Heart left ventricle (tissue), 16 donors: Measurements from ENCODE around the gene TMEM106C. TPM values are rescaled to one million over a fixed set of nuclear protein-coding genes. Genes with fewer than 3 reads are reported as not detected.

ENCODE experiments used
- ATAC-seq, 4 donors: fragments of 200-7000 bp; cut with Tn5 transposase; one replicate each; pipeline ENCODE4 v1.9.1; 2020 to 2022; ENCODE audit warnings: moderate library complexity in 4 of 4, mild to moderate bottlenecking in 3 of 4, moderate number of reproducible peaks in 1 of 4
- DNase-seq, 5 donors: peaks; one replicate each; pipeline ENCODE4 v3.0.0-alpha.2; 2020
- H3K27ac ChIP-seq, 12 donors: fragments of 200-600 bp; sonication (generic) in 4 of 12; one replicate each; pipeline versions ENCODE4 v1.5.0 to v1.8.0; 2016 to 2022; ENCODE audit warnings: mild to moderate bottlenecking in 2 of 12
- H3K27me3 ChIP-seq, 9 donors: fragments of 200-600 bp; sonication (generic) in 2 of 9; one replicate each; pipeline versions ENCODE4 v1.5.1 to v1.8.0; 2016 to 2022; ENCODE audit warnings: mild to moderate bottlenecking in 3 of 9
- H3K36me3 ChIP-seq, 9 donors: fragments of 200-600 bp; sonication (generic) in 2 of 9; one replicate each; pipeline versions ENCODE4 v1.5.0 to v1.8.0; 2018 to 2022; ENCODE audit warnings: mild to moderate bottlenecking in 2 of 9
- H3K4me1 ChIP-seq, 12 donors: fragments of 200-600 bp; sonication (generic) in 4 of 12; one replicate each; pipeline versions ENCODE4 v1.5.0 to v1.8.0; 2016 to 2022; ENCODE audit warnings: mild to moderate bottlenecking in 3 of 12
- H3K4me3 ChIP-seq, 12 donors: fragments of 200-600 bp; sonication (generic) in 4 of 12; one replicate each; pipeline versions ENCODE4 v1.5.0 to v1.8.0; 2017 to 2022; ENCODE audit warnings: mild to moderate bottlenecking in 9 of 12, moderate library complexity in 4 of 12
- H3K9me3 ChIP-seq, 12 donors: fragments of 200-600 bp; sonication (generic) in 4 of 12; one replicate each; pipeline versions ENCODE4 v1.5.0 to v1.8.0; 2016 to 2022; ENCODE audit warnings: mild to moderate bottlenecking in 1 of 12
- CTCF ChIP-seq, 12 donors: fragments of 200-600 bp; sonication (generic) in 4 of 12; IDR thresholded peaks; one replicate each; pipeline versions ENCODE4 v1.5.0 to v1.8.0; 2018 to 2022; ENCODE audit warnings: antibody characterized with exemption in 12 of 12, mild to moderate bottlenecking in 5 of 12
- POLR2A ChIP-seq, 2 donors: fragments of 450-650 bp; IDR thresholded peaks; one replicate each; pipeline ENCODE4 v1.6.1; 2017; ENCODE audit warnings: antibody characterized with exemption in 2 of 2, mild to moderate bottlenecking in 2 of 2, moderate library complexity in 2 of 2
- WGBS, 4 donors: extraction: QIAGEN DNeasy Blood & Tissue Kit in 2 of 4; methylation state at CpG; one replicate each; pipeline versions ENCODE4 v1.1.5 to v1.1.7; 2013 to 2018; 5-methylcytosine and 5-hydroxymethylcytosine counted together
- intact Hi-C, 10 donors: fragments of 100-400 bp; cut with DNase I; formaldehyde crosslinking; loops; one replicate each; pipeline versions ENCODE4 v1.11.1 to v1.14.2; 2022
- polyA plus RNA-seq, 2 donors: library from polyadenylated mRNA; stranded (reverse); fragments of 200-250 nt; gene quantifications; one replicate each; pipeline ENCODE4 v1.2.3, GENCODE V29; 2013
- total RNA-seq, 9 donors: library from RNA; depleted of rRNA in 2 of 9; stranded (reverse); fragments of >200 nt in 2 of 9; fragmentation: NEBNext Ultra II Directional in 3 of 9; extraction: Animal tissue kit (Norgen Biotek cat#: 25700) in 3 of 9; gene quantifications; one replicate each; pipeline versions ENCODE4 v1.1.0 to v1.2.4, GENCODE V29; 2016 to 2023
- donor health status: ischemic (EF 13 %, LVEDD 7.1; RV severe dilation, severe dysfunction).
- donor health status: healthy with polysubstance abuse.
- donor health status: DM: no; HTN: yes; CAD: no.
- donor health status: DM: no; HTN: no; CAD: no.
- donor health status: ischemic (EF 25% LVEDD 6.9; RV normal size, moderate dysfunction).
- donor health status: ischemic (EF 25% LVEDD 5.7; RV mildly dilated, moderate dysfunction).
- donor health status: healthy.
- donor health status: DM: yes; HTN: yes; CAD: no.
- donor health status: ischemic (EF 35%, LVEDD 5.7; RV mildly dilated, moderate dysfunction).
- donor health status: nonischemic (EF 11% LVEDD 7.7; RV severe dilation, severe dysfunction).
- donor health status: DM: yes; HTN: yes; CAD: no.
- donor health status: PGD.
- donor health status: ischemic (EF 29% LVEDD 5.4; RV normal size, mild dysfunction).
- donor health status: nonischemic (EF 23%, LVEDD 6.1; RV moderate dilation, normal function).

TMEM106C gene
- total and polyA plus RNA-seq, 11 donors = 23.0 to 66.6 (median 50.0) TPM

DNA sequence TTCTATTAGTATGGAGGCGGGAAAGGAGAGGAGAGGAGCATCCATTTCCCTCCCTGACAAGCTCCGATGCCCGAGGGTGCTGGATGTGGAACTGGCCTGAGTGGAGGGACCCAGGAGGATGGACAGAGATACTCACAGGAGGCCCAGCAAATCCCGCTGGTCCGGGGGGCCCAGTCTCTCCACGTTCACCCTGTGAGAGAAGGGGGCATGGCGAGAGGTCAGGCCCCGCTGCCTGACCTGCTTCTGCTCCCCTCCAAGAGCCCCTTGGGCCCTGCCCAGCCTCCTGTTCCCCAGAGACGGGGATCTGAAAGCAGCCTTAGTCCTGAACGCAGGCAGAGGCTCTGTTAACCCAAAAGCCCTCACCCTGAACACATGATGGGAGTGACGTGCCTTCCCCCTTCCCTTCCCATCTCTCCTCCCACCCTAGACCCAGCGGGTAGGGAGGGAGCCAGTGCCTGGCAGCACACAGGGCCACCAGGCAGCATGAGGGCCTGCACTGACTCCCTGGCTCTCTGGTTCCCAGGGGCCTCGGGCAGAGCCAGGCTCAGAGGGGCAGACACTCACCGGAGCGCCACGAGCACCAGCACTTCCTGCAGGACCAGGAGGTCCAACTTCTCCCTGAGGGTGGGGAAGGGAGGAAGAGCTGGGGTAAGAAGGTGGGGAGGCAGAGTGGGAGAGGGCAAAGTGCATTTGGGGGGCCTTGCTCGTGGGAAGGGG is 17.5 kb downstream of the TMEM106C start:
- intact Hi-C loops = no loop called here
- TF ChIP-seq POLR2A (IDR thresholded peaks at IDR 0.05) (no peak), CTCF (IDR thresholded peaks at IDR 0.05) (no peak)
- 74 to 82% (median 80%) methylated on average over 10 to 17 of the region's 17 CpGs for WGBS, 4 donors
- Histone ChIP-seq H3K27me3 (no peaks in the 10 kb centered on the region), H3K36me3 (no peaks in the 10 kb centered on the region), H3K4me3 (no peak overlapping the region), H3K9me3 (no peaks in the 10 kb centered on the region), H3K27ac (no peak overlapping the region), H3K4me1 (no peaks in the 10 kb centered on the region)
- ATAC-seq (no peak), DNase-seq (no peak)

DNA sequence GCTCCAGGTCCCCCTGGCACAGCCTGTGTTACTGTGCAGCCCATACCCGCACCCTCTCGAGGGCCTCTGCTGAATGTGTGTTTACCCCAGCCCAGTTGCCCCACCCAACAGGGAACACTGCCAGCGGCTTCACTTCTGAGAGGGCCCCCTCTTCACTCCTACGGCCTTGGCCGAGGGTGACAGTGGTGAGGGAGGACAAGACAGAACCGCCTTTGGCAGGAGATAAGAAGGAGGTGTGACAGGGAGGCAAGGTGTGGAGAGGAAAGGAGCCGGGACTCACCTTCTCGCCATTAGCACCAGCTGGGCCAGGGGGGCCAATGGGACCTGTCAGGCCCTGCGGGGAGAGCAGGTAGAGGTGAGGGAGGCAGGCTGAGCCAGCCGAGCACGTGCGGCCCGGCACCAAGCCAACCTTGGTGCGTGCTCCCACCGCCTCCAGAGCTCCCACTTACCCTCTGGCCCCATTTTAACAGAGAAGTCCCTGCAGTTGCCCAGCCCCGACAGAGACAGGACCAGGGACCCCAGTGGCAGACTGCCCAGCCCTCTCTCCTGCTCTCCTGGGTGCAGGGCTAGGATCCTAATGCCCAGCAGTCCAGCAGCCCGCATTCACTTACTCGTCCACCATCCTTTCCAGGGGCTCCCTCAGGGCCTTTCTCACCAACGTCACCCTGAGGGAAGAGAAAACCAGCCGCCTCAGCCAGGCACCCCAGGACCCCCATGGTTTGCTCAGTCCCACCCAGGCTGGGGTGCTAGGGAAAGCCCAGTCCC is 18.3 kb downstream of the TMEM106C start:
- H3K4me1 ChIP-seq = no peaks in the 10 kb centered on the region
- WGBS, 4 donors = 65 to 80% (median 68%) methylated on average over 14 to 20 of the region's 20 CpGs
- H3K27ac ChIP-seq = no peak overlapping the region
- no peak for ATAC-seq
- no peak for TF ChIP-seq POLR2A (IDR thresholded peaks at IDR 0.05)
- no peak for TF ChIP-seq CTCF (IDR thresholded peaks at IDR 0.05)
- no peak overlapping the region for H3K4me3 ChIP-seq
- H3K27me3 ChIP-seq = no peaks in the 10 kb centered on the region
- H3K9me3 ChIP-seq = no peaks in the 10 kb centered on the region
- no peak for DNase-seq
- no peaks in the 10 kb centered on the region for H3K36me3 ChIP-seq
- intact Hi-C loops = no loop called here

- no peaks in the 10 kb centered on the region for H3K36me3 ChIP-seq
- no peak overlapping the region for H3K4me3 ChIP-seq
- WGBS, 4 donors = 73 to 87% (median 77%) methylated on average over 5 of the region's 5 CpGs
- H3K27me3 ChIP-seq = no peaks in the 10 kb centered on the region
- no peak for ATAC-seq
- no peak for TF ChIP-seq CTCF (IDR thresholded peaks at IDR 0.05)
- TF ChIP-seq POLR2A (IDR thresholded peaks at IDR 0.05) = no peak
- no peaks in the 10 kb centered on the region for H3K4me1 ChIP-seq
- no peaks in the 10 kb centered on the region for H3K9me3 ChIP-seq
- no peak overlapping the region for H3K27ac ChIP-seq
- DNase-seq = no peak
- intact Hi-C loops = no loop called here
These were observed 18.9 kb downstream of the TMEM106C start for GRCh38 chr12:47982311-47982710.

GRCh38 chr12:47982770-47983169 is 19.4 kb downstream of the TMEM106C start:
- DNase-seq (no peak), ATAC-seq (no peak)
- no peaks in the 10 kb centered on the region for H3K36me3 ChIP-seq
- no peaks in the 10 kb centered on the region for H3K27me3 ChIP-seq
- intact Hi-C loops = no loop called here
- no peaks in the 10 kb centered on the region for H3K9me3 ChIP-seq
- H3K27ac ChIP-seq = no peak overlapping the region
- H3K4me1 ChIP-seq = peaks cover 0 to under 1% (median 0%) of the 10 kb centered on the region in 12 donors
- 85 to 91% (median 87%) methylated on average over 11 of the region's 11 CpGs for WGBS, 4 donors
- no peak overlapping the region for H3K4me3 ChIP-seq
- no peak for TF ChIP-seq POLR2A (IDR thresholded peaks at IDR 0.05)
- no peak for TF ChIP-seq CTCF (IDR thresholded peaks at IDR 0.05)
